ENCODE data around the gene TYRO3.
"Not testable (repeated sequence)": the region's sequence is repeated elsewhere in the genome, so short reads cannot be mapped to it uniquely, and the experiment has no call there.

TYRO3 gene

DNA sequence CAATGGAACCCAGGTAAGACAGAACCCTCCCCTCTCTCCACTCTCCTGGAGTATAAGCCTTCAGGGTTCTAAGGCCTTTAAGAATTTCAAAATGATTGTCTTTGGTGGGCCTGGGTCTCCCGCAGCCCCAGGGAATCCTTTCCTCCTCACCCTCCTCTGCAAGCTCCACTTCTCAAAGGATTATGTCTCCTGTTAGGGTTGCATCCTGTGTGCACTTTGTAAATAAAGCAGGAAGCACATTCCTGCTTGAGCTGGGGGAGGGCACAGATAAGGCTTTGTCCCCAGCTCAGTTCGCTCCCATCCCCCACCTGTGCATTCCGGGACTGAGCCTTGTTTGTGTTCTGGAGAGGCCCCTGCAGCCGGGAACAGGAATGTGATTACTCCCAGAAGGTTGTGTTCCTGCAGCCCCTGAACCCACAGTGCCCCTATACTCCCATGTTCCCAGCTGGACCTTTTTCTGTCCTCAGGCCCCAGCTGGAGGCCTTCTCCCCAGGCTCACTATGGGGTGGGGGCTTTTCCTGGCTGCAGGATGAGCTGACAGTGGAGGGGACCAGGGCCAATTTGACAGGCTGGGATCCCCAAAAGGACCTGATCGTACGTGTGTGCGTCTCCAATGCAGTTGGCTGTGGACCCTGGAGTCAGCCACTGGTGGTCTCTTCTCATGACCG lies 9.5 kb downstream of the TYRO3 start:
- DNase-seq (ENCODE audit: low spot score): no peak
- in situ Hi-C loops (cut with MboI; ENCODE audit: low pct_unique_long_range_greater_than_20kb, low sequenced_read_pairs, unreplicated experiment): no loop called here
- TF ChIP-seq, protein P1, sequence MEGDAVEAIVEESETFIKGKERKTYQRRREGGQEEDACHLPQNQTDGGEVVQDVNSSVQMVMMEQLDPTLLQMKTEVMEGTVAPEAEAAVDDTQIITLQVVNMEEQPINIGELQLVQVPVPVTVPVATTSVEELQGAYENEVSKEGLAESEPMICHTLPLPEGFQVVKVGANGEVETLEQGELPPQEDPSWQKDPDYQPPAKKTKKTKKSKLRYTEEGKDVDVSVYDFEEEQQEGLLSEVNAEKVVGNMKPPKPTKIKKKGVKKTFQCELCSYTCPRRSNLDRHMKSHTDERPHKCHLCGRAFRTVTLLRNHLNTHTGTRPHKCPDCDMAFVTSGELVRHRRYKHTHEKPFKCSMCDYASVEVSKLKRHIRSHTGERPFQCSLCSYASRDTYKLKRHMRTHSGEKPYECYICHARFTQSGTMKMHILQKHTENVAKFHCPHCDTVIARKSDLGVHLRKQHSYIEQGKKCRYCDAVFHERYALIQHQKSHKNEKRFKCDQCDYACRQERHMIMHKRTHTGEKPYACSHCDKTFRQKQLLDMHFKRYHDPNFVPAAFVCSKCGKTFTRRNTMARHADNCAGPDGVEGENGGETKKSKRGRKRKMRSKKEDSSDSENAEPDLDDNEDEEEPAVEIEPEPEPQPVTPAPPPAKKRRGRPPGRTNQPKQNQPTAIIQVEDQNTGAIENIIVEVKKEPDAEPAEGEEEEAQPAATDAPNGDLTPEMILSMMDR (IDR thresholded peaks at IDR 0.05; ENCODE audit: extremely low read depth, insufficient read depth, missing control alignments): no peak

DNA sequence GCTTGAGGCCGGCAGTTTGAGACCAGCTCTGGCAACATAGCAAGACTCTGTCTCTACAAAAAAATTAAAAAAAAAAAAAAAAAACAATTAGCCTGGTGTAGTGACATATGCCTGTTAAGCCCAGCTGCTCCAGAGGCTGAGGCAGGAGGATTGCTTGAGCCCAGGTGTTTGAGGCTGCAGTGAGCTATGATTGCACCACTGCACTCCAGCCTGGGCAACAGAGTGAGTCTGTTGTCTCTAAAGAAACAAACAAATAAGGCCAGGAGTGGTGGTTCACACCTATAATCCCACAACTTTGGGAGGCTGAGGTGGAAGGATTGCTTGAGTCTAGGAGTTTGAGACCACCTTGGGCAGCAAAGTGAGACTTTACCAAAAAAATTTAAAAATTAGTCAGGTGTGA lies 10.2 kb downstream of the TYRO3 start:
- in situ Hi-C loops (cut with MboI; ENCODE audit: low pct_unique_long_range_greater_than_20kb, low sequenced_read_pairs, unreplicated experiment): not testable (repeated sequence)

DNA sequence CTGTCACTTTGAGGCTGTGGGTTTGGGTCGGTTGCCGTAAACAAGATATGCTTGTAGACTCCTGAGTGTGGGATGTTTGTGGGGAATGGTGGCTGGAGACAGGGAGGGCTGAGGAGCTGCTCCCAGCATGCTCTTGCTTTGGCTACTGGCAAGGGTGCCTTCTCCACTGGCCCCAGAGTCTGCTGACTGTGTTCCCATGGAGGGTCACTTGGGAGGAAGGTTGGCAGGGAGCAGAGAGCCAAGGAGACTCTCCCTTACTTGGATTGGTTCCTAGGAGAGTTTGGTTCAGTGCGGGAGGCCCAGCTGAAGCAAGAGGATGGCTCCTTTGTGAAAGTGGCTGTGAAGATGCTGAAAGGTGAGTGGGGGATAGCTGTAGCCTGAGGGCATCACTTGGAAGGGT lies 11.8 kb downstream of the TYRO3 start:
- in situ Hi-C loops (cut with MboI; ENCODE audit: low pct_unique_long_range_greater_than_20kb, low sequenced_read_pairs, unreplicated experiment): no loop called here
- DNase-seq (ENCODE audit: low spot score): no peak
- TF ChIP-seq, protein P1 (IDR thresholded peaks at IDR 0.05; ENCODE audit: extremely low read depth, insufficient read depth, missing control alignments): no peak

More for the DNA sequence above, 10.2 kb downstream of the TYRO3 start:
- DNase-seq (ENCODE audit: low spot score): not testable (repeated sequence)

DNA sequence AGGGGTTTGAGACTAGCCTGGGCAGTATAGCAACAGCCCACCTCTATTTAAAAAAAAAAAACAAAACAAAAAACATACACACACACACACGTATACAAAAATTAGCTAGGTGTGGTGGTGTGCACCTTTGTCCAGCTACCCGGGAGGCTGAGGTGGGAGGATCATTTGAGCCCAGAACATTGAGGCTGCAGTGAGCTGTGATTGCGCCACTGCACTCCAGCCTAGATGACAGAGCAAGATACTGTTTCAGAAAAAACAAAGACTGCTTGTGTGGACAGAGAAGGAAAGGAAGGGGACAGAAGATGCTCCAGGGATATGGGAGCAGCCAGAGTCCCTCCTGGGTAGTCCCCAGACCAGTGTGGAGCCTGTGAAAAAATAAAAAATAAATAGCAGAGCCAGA lies 12.9 kb downstream of the TYRO3 start:
- TF ChIP-seq, protein P1 (IDR thresholded peaks at IDR 0.05; ENCODE audit: extremely low read depth, insufficient read depth, missing control alignments): no peak
- no peak for DNase-seq (ENCODE audit: low spot score)
- in situ Hi-C loops (cut with MboI; ENCODE audit: low pct_unique_long_range_greater_than_20kb, low sequenced_read_pairs, unreplicated experiment): no loop called here

DNA sequence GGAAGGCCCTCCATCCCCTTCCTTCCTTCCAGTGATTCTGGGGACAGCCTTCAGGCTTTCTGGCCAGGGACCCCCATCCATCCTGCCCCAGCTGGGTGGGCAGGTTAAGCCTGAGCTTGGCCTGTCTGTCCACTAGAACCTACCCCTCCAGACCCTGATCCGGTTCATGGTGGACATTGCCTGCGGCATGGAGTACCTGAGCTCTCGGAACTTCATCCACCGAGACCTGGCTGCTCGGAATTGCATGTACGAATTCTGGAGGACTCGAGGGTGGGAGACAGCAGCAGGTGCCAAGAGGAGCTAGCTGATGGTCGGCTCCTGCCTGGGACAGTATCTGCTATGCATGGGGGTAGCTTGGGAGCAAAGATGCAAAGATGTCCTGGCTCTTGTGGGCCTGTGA lies 13.9 kb downstream of the TYRO3 start:
- TF ChIP-seq, protein P1 (IDR thresholded peaks at IDR 0.05; ENCODE audit: extremely low read depth, insufficient read depth, missing control alignments): no peak
- no peak for DNase-seq (ENCODE audit: low spot score)
- in situ Hi-C loops (cut with MboI; ENCODE audit: low pct_unique_long_range_greater_than_20kb, low sequenced_read_pairs, unreplicated experiment): no loop called here

DNA sequence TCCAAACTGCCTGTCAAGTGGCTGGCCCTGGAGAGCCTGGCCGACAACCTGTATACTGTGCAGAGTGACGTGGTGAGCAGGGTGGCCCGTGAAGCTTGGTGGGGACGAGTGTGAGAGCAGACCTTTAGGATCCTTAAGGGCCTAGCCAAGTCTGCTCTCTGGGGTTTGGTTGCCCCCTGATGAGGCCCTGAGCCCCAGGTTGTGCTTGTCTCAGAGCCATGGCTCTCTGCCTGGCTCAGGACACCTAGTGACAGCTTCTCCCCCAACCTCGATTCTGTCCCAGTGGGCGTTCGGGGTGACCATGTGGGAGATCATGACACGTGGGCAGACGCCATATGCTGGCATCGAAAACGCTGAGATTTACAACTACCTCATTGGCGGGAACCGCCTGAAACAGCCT lies 14.4 kb downstream of the TYRO3 start:
- in situ Hi-C loops (cut with MboI; ENCODE audit: low pct_unique_long_range_greater_than_20kb, low sequenced_read_pairs, unreplicated experiment): no loop called here
- DNase-seq (ENCODE audit: low spot score): no peak
- TF ChIP-seq, protein P1 (IDR thresholded peaks at IDR 0.05; ENCODE audit: extremely low read depth, insufficient read depth, missing control alignments): no peak

DNA sequence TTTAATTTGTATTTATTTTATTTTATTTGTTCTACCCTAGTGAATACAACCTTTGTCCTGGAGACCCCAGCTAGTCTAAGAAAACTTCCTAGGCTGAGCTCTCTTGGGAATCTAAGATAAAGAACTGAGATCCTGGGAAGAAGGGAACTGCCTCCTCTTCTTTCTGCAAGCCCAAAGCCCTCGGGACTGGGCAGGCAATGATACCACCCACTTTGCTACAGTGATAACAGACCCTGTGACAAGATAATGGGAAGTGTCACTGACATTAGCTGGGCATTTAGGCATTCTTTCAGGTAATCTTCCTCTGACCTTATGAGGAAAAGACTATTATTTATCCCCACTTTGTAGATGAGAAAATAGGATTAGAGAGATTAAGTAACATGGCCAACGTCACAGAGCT lies 15.1 kb downstream of the TYRO3 start:
- no peak for DNase-seq (ENCODE audit: low spot score)
- TF ChIP-seq, protein P1 (IDR thresholded peaks at IDR 0.05; ENCODE audit: extremely low read depth, insufficient read depth, missing control alignments): no peak
- in situ Hi-C loops (cut with MboI; ENCODE audit: low pct_unique_long_range_greater_than_20kb, low sequenced_read_pairs, unreplicated experiment): no loop called here

Data from GM13977 (cell line).